Heart left ventricle (tissue), 13 donors: ENCODE measurements around the gene ARMC10.

ENCODE experiments used
- CTCF ChIP-seq, 12 donors: fragments of 200-600 bp; sonication (generic) in 4 of 12; IDR thresholded peaks; one replicate each; pipeline versions ENCODE4 v1.5.0 to v1.8.0; 2018 to 2022; ENCODE audit warnings: antibody characterized with exemption in 12 of 12, mild to moderate bottlenecking in 5 of 12
- POLR2A ChIP-seq, 2 donors: fragments of 450-650 bp; IDR thresholded peaks; one replicate each; pipeline ENCODE4 v1.6.1; 2017; ENCODE audit warnings: antibody characterized with exemption in 2 of 2, mild to moderate bottlenecking in 2 of 2, moderate library complexity in 2 of 2
- donor health status: ischemic (EF 13 %, LVEDD 7.1; RV severe dilation, severe dysfunction).
- donor health status: DM: no; HTN: yes; CAD: no.
- donor health status: DM: no; HTN: no; CAD: no.
- donor health status: ischemic (EF 25% LVEDD 6.9; RV normal size, moderate dysfunction).
- donor health status: ischemic (EF 25% LVEDD 5.7; RV mildly dilated, moderate dysfunction).
- donor health status: ischemic (EF 35%, LVEDD 5.7; RV mildly dilated, moderate dysfunction).
- donor health status: nonischemic (EF 11% LVEDD 7.7; RV severe dilation, severe dysfunction).
- donor health status: DM: yes; HTN: yes; CAD: no.
- donor health status: PGD.
- donor health status: ischemic (EF 29% LVEDD 5.4; RV normal size, mild dysfunction).
- donor health status: nonischemic (EF 23%, LVEDD 6.1; RV moderate dilation, normal function).

GRCh38 chr7:103127006-103127405, 52.1 kb downstream of the ARMC10 start:
- TF ChIP-seq CTCF (IDR thresholded peaks at IDR 0.05): no peak
- no peak for TF ChIP-seq POLR2A (IDR thresholded peaks at IDR 0.05)
